Measurements from ENCODE around the gene TOMM5.
A peak's percentile ranks its signal among the peaks of the same experiment; 100 is the strongest.

DNA sequence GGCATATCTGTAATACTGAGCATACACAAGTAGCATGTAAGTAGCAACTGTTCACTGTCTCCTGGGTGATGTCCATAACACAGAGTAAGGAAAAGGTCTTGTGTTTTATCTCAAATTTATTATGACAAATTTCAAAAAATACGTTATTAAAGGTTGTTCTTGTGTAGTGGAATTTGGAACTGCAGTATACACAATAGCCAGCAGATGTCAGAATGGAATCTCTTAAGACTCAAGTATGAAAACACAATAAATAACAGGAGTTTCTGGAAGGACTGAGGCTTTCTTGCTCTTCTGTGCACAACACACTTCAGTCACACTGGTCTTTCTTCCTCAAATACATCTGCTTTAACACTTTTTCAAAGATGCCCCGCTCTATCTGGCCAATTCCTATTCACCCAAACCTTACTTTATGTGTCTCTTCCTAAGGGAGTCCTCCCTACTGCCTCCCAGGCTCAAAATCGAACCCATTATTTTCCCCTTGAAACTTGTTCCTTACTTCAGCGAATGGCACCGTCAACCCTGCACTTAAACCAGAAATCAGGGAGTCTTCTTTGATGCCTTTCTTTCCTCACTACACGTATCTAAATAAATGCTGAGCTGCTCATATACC is 9.7 kb downstream of the TOMM5 start:
- TF ChIP-seq, protein P1, sequence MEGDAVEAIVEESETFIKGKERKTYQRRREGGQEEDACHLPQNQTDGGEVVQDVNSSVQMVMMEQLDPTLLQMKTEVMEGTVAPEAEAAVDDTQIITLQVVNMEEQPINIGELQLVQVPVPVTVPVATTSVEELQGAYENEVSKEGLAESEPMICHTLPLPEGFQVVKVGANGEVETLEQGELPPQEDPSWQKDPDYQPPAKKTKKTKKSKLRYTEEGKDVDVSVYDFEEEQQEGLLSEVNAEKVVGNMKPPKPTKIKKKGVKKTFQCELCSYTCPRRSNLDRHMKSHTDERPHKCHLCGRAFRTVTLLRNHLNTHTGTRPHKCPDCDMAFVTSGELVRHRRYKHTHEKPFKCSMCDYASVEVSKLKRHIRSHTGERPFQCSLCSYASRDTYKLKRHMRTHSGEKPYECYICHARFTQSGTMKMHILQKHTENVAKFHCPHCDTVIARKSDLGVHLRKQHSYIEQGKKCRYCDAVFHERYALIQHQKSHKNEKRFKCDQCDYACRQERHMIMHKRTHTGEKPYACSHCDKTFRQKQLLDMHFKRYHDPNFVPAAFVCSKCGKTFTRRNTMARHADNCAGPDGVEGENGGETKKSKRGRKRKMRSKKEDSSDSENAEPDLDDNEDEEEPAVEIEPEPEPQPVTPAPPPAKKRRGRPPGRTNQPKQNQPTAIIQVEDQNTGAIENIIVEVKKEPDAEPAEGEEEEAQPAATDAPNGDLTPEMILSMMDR (IDR thresholded peaks at IDR 0.05) = peak in 2 of 3 donors; percentile 40 to 44
- TF ChIP-seq POLR2A (IDR thresholded peaks at IDR 0.05) = no peak
